HL-60 (cell line): ENCODE results near the gene NKD1.

Source experiments
- GABPA ChIP-seq: IDR thresholded peaks from 2 replicates; pipeline ENCODE4 v1.6.1; 2012; ENCODE audit warnings: low read depth
- POLR2AphosphoS5 ChIP-seq: IDR thresholded peaks from 2 replicates; pipeline ENCODE4 v1.6.1; 2012; ENCODE audit warnings: low read depth
- TF ChIP-seq, protein P1 (sequence below): IDR thresholded peaks from one replicate; pipeline ENCODE4 v1.5.1; 2011; ENCODE audit warnings: low read length, control low read depth, inconsistent platforms; ENCODE audit not compliant: insufficient read depth

DNA sequence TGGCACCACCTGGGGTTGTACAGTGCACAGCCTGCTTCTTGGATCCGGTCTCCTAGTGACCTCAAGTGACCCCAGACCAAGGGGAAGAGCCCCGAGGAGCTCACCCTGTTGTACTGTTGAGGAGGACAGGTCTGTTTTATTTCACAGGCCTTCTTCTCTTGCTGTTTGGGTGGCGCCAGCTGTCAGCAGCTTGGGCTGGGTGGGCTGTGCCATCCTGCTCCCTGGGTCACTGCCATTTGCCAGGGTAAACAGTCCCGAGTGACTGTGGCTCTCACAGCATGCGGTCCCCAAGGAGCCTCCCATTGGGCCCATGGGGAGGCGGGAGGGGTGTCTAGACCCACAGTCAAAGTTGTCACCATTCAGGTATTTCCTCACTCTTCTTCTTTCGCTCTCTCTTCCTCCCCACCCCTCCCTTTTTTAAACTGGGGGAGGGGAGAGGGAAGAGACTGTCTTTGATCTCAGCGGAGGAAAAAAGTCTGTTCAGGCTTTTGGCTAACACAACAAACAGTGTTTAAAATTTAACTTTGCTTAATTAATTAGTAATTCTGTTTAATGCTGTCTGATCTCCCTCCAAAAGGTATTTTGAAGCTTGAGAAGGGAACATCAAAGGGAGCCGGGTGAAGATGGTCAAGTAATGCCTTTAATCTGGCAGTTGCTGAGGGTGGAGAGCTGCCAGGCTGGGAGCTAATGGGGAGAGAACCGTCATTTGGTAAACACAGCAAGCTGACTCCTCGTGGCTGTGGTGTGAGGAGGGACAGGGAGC, 68.9 kb downstream of the NKD1 start:
- TF ChIP-seq, protein P1, sequence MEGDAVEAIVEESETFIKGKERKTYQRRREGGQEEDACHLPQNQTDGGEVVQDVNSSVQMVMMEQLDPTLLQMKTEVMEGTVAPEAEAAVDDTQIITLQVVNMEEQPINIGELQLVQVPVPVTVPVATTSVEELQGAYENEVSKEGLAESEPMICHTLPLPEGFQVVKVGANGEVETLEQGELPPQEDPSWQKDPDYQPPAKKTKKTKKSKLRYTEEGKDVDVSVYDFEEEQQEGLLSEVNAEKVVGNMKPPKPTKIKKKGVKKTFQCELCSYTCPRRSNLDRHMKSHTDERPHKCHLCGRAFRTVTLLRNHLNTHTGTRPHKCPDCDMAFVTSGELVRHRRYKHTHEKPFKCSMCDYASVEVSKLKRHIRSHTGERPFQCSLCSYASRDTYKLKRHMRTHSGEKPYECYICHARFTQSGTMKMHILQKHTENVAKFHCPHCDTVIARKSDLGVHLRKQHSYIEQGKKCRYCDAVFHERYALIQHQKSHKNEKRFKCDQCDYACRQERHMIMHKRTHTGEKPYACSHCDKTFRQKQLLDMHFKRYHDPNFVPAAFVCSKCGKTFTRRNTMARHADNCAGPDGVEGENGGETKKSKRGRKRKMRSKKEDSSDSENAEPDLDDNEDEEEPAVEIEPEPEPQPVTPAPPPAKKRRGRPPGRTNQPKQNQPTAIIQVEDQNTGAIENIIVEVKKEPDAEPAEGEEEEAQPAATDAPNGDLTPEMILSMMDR = no peak
- TF ChIP-seq POLR2AphosphoS5 = no peak
- no peak for TF ChIP-seq GABPA
